HG03457 (cell line): ENCODE measurements around the gene FNDC3B.

ENCODE experiments used
- ATAC-seq: cut with Tn5 transposase; IDR thresholded peaks from one replicate; pipeline ENCODE4 v1.9.1; 2021; ENCODE audit warnings: moderate number of reproducible peaks; ENCODE audit not compliant: unreplicated experiment

FNDC3B gene

DNA sequence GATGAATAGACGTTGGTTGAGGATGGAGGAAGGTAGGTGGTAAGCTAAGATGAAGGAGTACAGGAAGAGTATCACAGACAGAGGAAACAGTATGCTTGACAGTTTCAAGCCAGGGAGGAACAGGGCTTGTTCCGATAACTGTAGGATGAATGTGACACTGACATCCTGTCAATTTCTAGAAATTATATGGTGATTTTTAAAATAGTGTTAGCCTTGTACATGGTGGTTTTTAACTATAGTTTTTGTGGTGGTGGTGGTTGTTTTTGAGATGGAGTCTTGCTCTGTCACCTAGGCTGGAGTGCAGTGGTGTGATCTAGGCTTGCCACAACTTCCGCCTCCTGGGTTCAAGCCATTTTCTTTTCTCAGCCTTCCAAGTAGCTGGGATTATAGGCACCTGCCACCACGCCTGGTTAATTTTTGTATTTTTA lies 92.8 kb downstream of the FNDC3B start:
- no peak for ATAC-seq

- no peak for ATAC-seq
Observed at GRCh38 chr3:172132721-172133311, 93.4 kb downstream of the FNDC3B start.

- ATAC-seq, result no peak
Observed at GRCh38 chr3:172133838-172134237, 94.5 kb downstream of the FNDC3B start.

DNA sequence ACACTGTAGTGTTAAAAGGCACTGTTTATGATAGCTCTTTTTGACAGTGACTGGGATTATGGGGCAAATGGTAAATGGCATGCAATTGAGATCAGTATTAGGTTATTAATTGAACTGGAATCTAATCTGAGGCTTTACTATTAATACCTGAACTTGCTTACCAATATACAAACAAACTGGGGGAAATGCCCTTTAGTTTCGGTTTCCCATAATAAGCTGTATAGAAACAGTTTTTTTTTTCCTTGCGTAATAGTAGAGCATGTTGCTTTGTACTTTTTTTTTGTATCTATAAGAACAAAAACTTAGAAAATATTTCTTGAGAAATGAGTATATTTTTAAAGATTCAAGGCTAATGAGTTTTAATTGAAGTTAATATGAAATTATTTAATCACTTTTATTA lies 95.0 kb downstream of the FNDC3B start:
- ATAC-seq, result peak; percentile 47

DNA sequence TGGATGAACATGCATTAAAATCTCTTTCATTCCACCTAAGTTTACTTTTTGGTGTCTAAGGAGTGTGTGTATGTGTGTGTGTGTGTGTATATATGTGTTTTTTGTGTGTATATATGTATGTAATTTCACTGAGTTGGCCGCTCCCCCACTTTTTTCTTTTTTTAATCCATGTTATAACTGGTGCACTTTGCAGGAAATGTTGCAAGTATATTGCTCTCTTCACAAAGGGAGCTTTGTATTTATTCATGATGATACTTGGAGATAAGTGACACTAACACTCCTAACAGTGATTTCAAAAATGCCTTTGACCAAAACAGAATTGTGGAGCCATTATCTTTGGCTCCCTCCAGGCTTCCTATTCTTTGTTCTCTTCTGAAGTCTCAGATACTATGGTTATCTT lies 95.8 kb downstream of the FNDC3B start:
- ATAC-seq, result no peak

DNA sequence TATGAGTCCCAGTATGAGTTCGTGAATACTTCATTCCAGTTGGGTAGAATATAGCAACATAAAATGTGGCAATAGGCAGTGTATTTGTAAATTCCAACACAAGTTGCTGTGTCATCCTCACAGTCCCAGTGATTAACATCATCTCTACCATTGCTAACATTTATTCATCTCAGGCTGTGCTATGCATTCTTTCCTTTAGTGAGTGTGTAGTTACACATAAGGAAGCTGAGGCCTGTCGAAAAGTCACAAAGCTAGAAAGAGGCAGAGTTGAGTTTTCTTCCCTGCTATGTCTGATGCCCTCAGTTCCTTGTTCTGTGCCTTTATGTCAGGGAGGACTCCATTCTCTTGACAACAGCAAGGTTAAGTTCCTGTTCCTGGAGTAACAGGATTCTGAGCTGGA lies 96.4 kb downstream of the FNDC3B start:
- no peak for ATAC-seq

- no peak for ATAC-seq
Observed at GRCh38 chr3:172136330-172136729, 97.0 kb downstream of the FNDC3B start.

DNA sequence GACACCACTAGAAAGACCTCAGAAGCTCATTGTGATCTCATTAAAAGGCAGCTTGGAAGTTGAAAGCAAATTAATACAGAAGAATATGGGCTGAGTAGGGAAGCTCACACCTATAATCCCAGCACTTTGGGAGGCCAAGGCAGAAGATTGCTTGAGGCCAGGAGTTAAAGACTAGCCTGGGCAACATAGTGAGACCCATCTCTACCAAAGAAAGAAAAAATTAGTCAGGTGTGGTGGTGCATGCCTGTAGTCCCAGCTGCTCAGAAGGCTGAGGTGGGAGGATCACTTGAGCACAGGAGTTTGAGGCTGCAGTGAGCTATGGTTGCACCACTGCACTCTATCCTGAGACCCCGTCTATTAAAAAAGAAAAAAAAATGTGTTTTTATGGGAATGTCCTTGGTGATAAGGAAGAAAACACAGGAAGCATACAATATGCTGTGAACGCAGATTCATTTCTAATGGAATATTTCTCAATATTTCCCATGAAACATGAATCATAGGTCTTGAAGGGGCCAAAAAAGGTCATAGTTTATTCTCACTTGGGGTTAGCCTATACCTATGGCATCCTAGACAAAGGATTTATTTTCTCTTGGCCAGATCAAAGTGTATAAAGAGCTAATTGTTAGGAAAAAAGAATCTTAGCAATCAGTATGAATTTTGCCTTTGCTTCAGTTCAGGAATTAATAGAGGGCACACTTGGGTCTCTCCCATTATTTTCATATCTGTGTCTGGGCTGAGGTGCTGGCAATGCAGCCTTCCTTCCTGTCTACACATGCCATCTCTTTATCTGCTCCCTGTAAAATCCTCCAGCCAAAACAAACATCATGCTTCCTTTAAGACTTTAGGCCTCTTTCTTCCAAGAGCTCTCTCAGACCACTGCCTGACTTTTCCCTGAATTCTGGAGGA lies 98.2 kb downstream of the FNDC3B start:
- no peak for ATAC-seq

GRCh38 chr3:172138193-172138537 lies 98.8 kb downstream of the FNDC3B start:
- ATAC-seq, result no peak

- ATAC-seq, result peak; percentile 33
Observed at GRCh38 chr3:172138792-172139507, 99.6 kb downstream of the FNDC3B start.

DNA sequence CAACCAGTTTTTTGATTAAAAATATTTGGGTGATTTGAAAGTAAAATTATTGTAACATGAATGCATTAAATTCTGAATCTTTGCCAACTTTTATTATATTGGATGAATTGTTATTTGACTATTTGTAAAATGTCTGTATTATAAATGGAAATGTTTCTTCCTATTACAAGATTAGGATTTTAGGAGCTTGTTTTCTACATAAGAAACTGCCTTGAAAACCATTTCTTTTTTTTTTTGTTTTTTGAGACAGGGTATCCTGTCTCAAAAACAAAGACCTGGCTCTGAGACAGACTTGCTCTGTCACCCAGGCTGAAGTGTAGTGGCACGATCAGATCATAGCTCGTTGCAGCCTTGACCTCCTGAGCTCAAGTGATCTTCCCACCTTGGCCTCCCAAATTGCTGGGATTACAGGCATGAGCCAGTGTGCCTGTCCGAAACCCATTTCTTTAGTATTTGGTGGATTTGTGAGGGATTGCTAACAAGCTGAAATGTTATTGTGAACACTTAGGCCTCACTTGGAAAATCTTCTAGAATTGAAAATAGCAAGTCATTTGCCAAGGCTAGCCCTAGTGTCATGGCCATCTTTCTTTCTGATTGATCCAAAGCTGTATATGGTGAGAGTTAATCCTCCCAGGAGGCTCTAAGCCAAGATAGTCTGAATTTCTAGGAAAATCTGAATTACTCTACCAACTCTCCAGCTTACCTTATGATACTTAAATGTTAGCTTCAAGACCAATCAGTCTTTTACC lies 100.3 kb downstream of the FNDC3B start:
- no peak for ATAC-seq

DNA sequence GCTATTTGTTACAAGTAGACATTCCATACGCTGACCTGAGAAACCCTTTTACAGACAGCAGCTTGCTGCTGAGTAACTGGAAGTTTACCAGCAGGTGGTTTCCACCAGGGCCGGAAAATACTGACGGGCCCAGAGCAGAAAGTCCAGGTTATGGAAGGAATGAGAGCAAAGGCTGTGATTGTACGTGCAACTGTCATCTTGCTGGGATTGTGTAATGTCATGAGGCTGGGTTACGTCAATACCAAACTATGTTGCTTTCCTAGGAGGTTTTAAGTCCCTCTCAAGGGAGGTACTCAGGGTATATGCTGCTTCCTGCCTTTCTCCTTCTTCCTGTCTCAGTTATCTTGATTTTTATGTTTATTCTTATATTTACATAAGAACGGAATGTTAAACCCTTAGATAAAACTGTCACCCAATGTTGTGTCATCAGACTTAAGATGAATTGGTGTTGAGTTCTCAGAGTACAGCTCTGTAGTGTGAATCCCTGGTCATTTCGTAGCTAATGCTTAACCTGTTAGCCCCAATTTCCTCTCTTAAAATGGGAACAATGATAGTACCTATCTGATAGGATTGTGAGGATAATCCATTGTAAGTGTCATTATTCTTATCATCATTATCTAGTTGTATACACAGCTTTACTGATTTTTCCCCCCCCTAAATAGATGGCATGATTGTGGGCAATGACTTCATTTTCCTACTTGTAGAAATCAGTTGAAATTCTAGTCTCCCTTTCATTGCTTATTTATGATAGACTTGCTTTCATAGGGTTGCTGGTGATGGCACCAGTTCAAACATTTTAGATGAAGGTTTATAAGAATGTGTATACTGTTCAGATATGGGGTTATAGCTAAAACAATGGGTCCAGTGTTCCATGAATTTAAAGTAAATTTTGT lies 101.4 kb downstream of the FNDC3B start:
- no peak for ATAC-seq

- peak; percentile 66 for ATAC-seq
Observed at GRCh38 chr3:172142051-172142863, 102.9 kb downstream of the FNDC3B start.

- no peak for ATAC-seq
Observed at GRCh38 chr3:172142864-172143451, 103.6 kb downstream of the FNDC3B start.

GRCh38 chr3:172143739-172144497 lies 104.5 kb downstream of the FNDC3B start:
- no peak for ATAC-seq

DNA sequence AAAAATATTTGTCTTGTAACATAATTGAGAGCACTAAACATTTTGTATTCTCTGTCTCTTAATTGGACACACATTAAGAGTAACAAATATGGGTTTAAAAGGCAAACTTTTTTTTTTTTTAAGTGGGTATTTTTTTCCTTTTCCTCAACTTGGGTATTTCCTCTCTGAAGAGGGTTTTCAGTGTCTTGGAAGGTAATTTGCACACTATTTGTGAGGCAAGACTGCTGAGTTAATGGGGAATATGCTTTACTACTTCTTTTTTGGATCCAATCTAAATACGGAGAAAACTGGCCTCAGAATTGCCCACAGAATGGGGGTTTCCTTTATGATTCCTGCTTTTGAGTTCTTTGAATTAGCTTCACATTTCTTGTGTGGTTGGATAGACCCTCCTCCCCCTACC lies 105.2 kb downstream of the FNDC3B start:
- no peak for ATAC-seq

DNA sequence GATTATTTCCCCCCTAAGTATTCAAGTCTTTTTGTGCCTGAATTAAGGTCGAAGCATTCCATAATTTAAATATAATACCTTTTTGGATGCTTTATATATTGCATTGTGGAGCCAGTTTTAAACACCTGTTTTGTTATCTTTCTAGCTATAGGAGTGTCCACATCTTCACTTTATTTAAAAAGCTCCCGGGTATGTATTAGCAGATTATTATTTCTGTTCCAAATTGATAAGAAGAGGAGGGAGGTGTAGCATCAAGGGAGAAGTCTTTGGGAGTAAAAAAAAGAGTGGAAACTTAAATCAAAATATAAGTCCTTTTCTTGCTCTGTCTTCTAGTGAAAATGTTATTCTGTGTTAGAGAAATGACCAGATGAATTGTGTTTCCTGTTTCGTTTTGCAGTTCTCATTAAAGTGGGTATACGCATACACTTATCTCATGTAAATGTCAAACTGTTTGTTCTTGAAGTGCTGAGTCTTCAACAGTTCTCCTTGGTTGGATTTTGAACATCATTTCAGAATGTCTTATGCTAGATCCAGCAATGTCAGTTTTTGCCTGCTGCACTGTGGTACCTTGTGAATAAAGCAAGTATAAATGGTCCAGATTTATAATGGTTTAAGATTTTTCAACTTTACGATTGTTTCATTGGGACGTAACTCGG lies 105.8 kb downstream of the FNDC3B start:
- ATAC-seq, result no peak

GRCh38 chr3:172146349-172146748 lies 107.0 kb downstream of the FNDC3B start:
- ATAC-seq, result no peak
